HCT116 (cell line): ENCODE data around the gene SORT1. TPM values are rescaled to one million over a fixed set of nuclear protein-coding genes. Genes with fewer than 3 reads are reported as not detected.

Experiments
- ATAC-seq: fragments of 200-7000 bp; cut with Tn5 transposase; 2 replicates; pipeline ENCODE4 v1.9.1; 2020; ENCODE audit warnings: mild to moderate bottlenecking, moderate library complexity
- BruUV-seq: library from RNA; stranded (reverse); fragments of 400-500 nt; replicated peaks from 2 replicates; lab custom pipeline; 2021; lab: Mats Ljungman, UMichigan
- CTCF ChIA-PET: fragments of 300-600 bp; sonication (Branson Sonifier 250); formaldehyde crosslinking; loops from one replicate; lab custom pipeline; 2021; ENCODE audit warnings: antibody characterized with exemption; lab: Charles Lee
- POLR2A ChIA-PET: fragments of 300-600, 350-600 bp; sonication (Branson Sonifier 250); formaldehyde crosslinking; loops from one replicate; lab custom pipeline; 2021; ENCODE audit warnings: antibody characterized with exemption; lab: Charles Lee
- RAD21 ChIA-PET, 2 experiments: fragments of 300-600 bp; sonication (Branson Sonifier 250); formaldehyde crosslinking; loops; one replicate each; lab custom pipeline; 2023; ENCODE audit warnings: low total read pairs in 2 of 2; ENCODE audit not compliant: uncharacterized antibody in 2 of 2, unreplicated experiment in 2 of 2, low non-redundant PET in 1 of 2; lab: Charles Lee
- DNase-seq: peaks from one replicate; pipeline ENCODE4 v3.0.0-alpha.2; 2010; ENCODE audit warnings: low read depth, low spot score
- H2AFZ ChIP-seq: fragments of 200-600 bp; shearing (Covaris generic), sonication (generic); 2 replicates; pipeline ENCODE4 v1.6.1; 2017; ENCODE audit warnings: low read depth, mixed run types, mixed read lengths, antibody characterized with exemption, low read length; ENCODE audit not compliant: poor library complexity, severe bottlenecking
- H3K27ac ChIP-seq: 2 replicates; pipeline ENCODE4 v1.5.1; 2012; ENCODE audit warnings: low read depth, low read length
- H3K27me3 ChIP-seq: fragments of 200-600 bp; sonication (generic); 2 replicates; pipeline ENCODE4 v1.6.1; 2016; ENCODE audit warnings: mixed run types, low read length, mixed read lengths; ENCODE audit not compliant: insufficient read depth
- H3K36me3 ChIP-seq, 2 experiments: fragments of 200-500 bp in 1 of 2; fragments of 200-600 bp in 1 of 2; sonication (Bioruptor generic) in 1 of 2; sonication (generic) in 1 of 2; 2 replicates each; pipeline versions ENCODE4 v1.5.1 to v1.6.1; 2014 to 2016; ENCODE audit warnings: low read length in 2 of 2, inconsistent platforms in 1 of 2, mixed read lengths in 1 of 2, mixed run types in 1 of 2; ENCODE audit not compliant: insufficient read depth in 2 of 2, control insufficient read depth in 1 of 2
- H3K4me1 ChIP-seq, 2 experiments: fragments of 200-600 bp in 1 of 2; sonication (generic) in 1 of 2; 2 replicates each; pipeline versions ENCODE4 v1.5.1 to v1.6.1; 2012 to 2017; ENCODE audit warnings: low read length in 2 of 2, inconsistent platforms in 1 of 2, mild to moderate bottlenecking in 1 of 2, mixed read lengths in 1 of 2, mixed run types in 1 of 2, moderate library complexity in 1 of 2; ENCODE audit not compliant: insufficient read depth in 2 of 2, control insufficient read depth in 1 of 2
- H3K4me2 ChIP-seq: fragments of 200-600 bp; sonication (generic); 2 replicates; pipeline ENCODE4 v1.6.1; 2017; ENCODE audit warnings: mixed run types, low read length, mixed read lengths
- H3K4me3 ChIP-seq, 2 experiments: fragments of 200-600 bp in 1 of 2; sonication (generic) in 1 of 2; replicated peaks in 1 of 2; 2 replicates each; pipeline ENCODE4 v1.5.1; 2011 to 2016; ENCODE audit warnings: low read length in 2 of 2, control low read depth in 1 of 2, low read depth in 1 of 2, mild to moderate bottlenecking in 1 of 2, mixed read lengths in 1 of 2, mixed run types in 1 of 2
- H3K79me2 ChIP-seq: fragments of 200-600 bp; sonication (generic); 2 replicates; pipeline ENCODE4 v1.6.1; 2017; ENCODE audit warnings: mild to moderate bottlenecking, mixed run types, low read length, moderate library complexity, mixed read lengths; ENCODE audit not compliant: insufficient read depth
- H3K9ac ChIP-seq: fragments of 200-600 bp; sonication (generic); 2 replicates; pipeline ENCODE4 v1.6.1; 2016; ENCODE audit warnings: low read length, mixed read lengths
- H3K9me2 ChIP-seq: fragments of 200-600 bp; sonication (generic), shearing (Covaris generic); 2 replicates; pipeline ENCODE4 v1.6.1; 2017; ENCODE audit warnings: mixed run types, mild to moderate bottlenecking, moderate library complexity; ENCODE audit not compliant: insufficient read depth
- H3K9me3 ChIP-seq, 2 experiments: fragments of 200-500 bp in 1 of 2; fragments of 200-600 bp in 1 of 2; sonication (Bioruptor generic) in 1 of 2; sonication (generic) in 1 of 2; 2 replicates each; pipeline ENCODE4 v1.6.1; 2014 to 2017; ENCODE audit warnings: low read length in 2 of 2, mixed read lengths in 2 of 2, inconsistent platforms in 1 of 2, low read depth in 1 of 2, mild to moderate bottlenecking in 1 of 2, mixed run types in 1 of 2, moderate library complexity in 1 of 2; ENCODE audit not compliant: control insufficient read depth in 1 of 2, insufficient read depth in 1 of 2
- H4K20me1 ChIP-seq: fragments of 200-600 bp; sonication (generic), shearing (Covaris generic); 2 replicates; pipeline ENCODE4 v1.6.1; 2017; ENCODE audit warnings: mixed run types, mild to moderate bottlenecking, moderate library complexity; ENCODE audit not compliant: insufficient read depth
- CEBPB ChIP-seq: IDR thresholded peaks from 2 replicates; pipeline ENCODE4 v1.6.1; 2012; ENCODE audit warnings: low read depth
- EZH2 ChIP-seq: fragments of 200-600 bp; sonication (generic); IDR thresholded peaks from 2 replicates; pipeline ENCODE4 v1.6.1; 2017; ENCODE audit warnings: antibody characterized with exemption, mixed run types
- EZH2phosphoT487 ChIP-seq: fragments of 200-600 bp; IDR thresholded peaks from 2 replicates; pipeline ENCODE4 v1.6.1; 2018; ENCODE audit warnings: antibody characterized with exemption, borderline replicate concordance
- FOSL1 ChIP-seq: IDR thresholded peaks from 2 replicates; pipeline ENCODE4 v1.6.1; 2012; ENCODE audit warnings: low read depth
- JUND ChIP-seq: IDR thresholded peaks from 2 replicates; pipeline ENCODE4 v1.6.1; 2012
- MAX ChIP-seq: IDR thresholded peaks from 2 replicates; pipeline ENCODE4 v1.6.1; 2012
- POLR2A ChIP-seq: IDR thresholded peaks from 2 replicates; pipeline ENCODE4 v1.7.0; 2011; ENCODE audit warnings: borderline replicate concordance; ENCODE audit not compliant: insufficient read depth, insufficient read length; ENCODE audit errors: extremely low read depth
- POLR2AphosphoS5 ChIP-seq: IDR thresholded peaks from 2 replicates; pipeline ENCODE4 v1.6.1; 2011; ENCODE audit warnings: mild to moderate bottlenecking, low read depth, low read length, moderate library complexity
- RAD21 ChIP-seq: IDR thresholded peaks from 2 replicates; pipeline ENCODE4 v1.6.1; 2012; ENCODE audit warnings: low read depth, mild to moderate bottlenecking
- SIN3A ChIP-seq: IDR thresholded peaks from 2 replicates; pipeline ENCODE4 v1.6.1; 2012; ENCODE audit warnings: low read depth
- SP1 ChIP-seq: IDR thresholded peaks from 2 replicates; pipeline ENCODE4 v1.6.1; 2012; ENCODE audit warnings: low read depth
- SRF ChIP-seq: IDR thresholded peaks from 2 replicates; pipeline ENCODE4 v1.6.1; 2012; ENCODE audit warnings: low read depth
- TCF7L2 ChIP-seq: IDR thresholded peaks from 2 replicates; pipeline ENCODE4 v1.7.0; 2011; ENCODE audit warnings: borderline replicate concordance, inconsistent platforms; ENCODE audit not compliant: insufficient read depth, insufficient read length; ENCODE audit errors: extremely low read depth
- YY1 ChIP-seq: IDR thresholded peaks from 2 replicates; pipeline ENCODE4 v1.6.1; 2011; ENCODE audit warnings: low read length, low read depth, moderate library complexity, mild to moderate bottlenecking; ENCODE audit not compliant: insufficient replicate concordance; ENCODE audit errors: extremely low read depth
- ZFX ChIP-seq: fragments of 450-650 bp; IDR thresholded peaks from 2 replicates; pipeline ENCODE4 v1.6.1; 2017
- ZNF274 ChIP-seq: fragments of 200-500 bp; sonication (Bioruptor generic); IDR thresholded peaks from 2 replicates; pipeline ENCODE4 v1.6.1; 2014; ENCODE audit warnings: mild to moderate bottlenecking, low read depth, low read length, inconsistent platforms
- intact Hi-C: fragments of 100-400 bp; cut with micrococcal nuclease; formaldehyde crosslinking; loops from 2 replicates; pipeline ENCODE4 v1.10.0; 2022
- total RNA-seq: library from RNA; stranded (reverse); gene quantifications from one replicate; pipeline ENCODE4 v1.2.1, GENCODE V29; 2021; ENCODE audit not compliant: unreplicated experiment
- TF ChIP-seq, protein P1 (sequence below), 3 experiments: fragments of 200-600 bp in 1 of 3; sonication (generic) in 1 of 3; IDR thresholded peaks in 2 of 3; conservative IDR thresholded peaks in 1 of 3; 2 replicates each; pipeline ENCODE4 v1.5.1; 2012 to 2017; ENCODE audit warnings: low read depth in 2 of 3, low read length in 2 of 3, antibody characterized with exemption in 1 of 3, borderline replicate concordance in 1 of 3, control low read depth in 1 of 3, mild to moderate bottlenecking in 1 of 3, mixed read lengths in 1 of 3, mixed run types in 1 of 3, moderate library complexity in 1 of 3; ENCODE audit not compliant: insufficient read depth in 1 of 3

SORT1 gene
- total RNA-seq, 1 experiment from 2014 or later = 20.2 TPM

DNA sequence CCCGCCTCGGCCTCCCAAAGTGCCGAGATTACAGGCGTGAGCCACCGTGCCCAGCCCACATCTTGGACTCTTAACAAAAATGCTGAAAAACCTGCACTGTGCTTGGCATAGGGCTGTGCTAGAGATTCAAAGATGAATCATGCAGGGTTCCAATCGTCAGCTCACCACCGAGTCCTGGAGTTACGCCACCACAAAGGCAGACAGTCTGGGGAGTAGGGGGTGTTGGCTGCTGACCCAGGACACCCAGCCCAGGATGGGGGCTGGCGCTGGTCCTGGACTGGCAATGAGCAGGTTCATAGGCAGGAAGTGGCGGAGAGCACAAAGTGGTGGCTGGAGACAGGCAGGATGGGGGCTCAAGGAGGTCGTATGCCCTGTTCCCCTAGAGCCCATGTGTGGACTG, 130.8 kb downstream of the SORT1 start (continued):
- TF ChIP-seq MAX = no peak
- TF ChIP-seq CEBPB = no peak
- no peak for TF ChIP-seq SRF
- TF ChIP-seq RAD21 = no peak
- no peak for TF ChIP-seq SIN3A
- TF ChIP-seq EZH2 = no peak
- TF ChIP-seq, all 23 proteins: peak for 0

- Histone ChIP-seq H3K27ac (no peak overlapping the region), H3K4me3 (no peak overlapping the region), H2AFZ (no peak overlapping the region), H4K20me1 (no peaks in the 10 kb centered on the region), H3K79me2 (no peaks in the 10 kb centered on the region), H3K4me2 (no peak overlapping the region), H3K36me3 (peaks cover 0 to 4% of the 10 kb centered on the region in 2 experiments; a peak in 2 of 4 replicates), H3K4me1 (peaks cover 0 to 9% of the 10 kb centered on the region in 2 experiments; a peak in 2 of 4 replicates), H3K9me2 (no peaks in the 10 kb centered on the region), H3K9ac (no peak overlapping the region), H3K27me3 (no peaks in the 10 kb centered on the region), H3K9me3 (no peaks in the 10 kb centered on the region)
- ChIA-PET POLR2A (no interaction called here), RAD21 (no interaction called here), CTCF (interaction anchor here (1.2 kb wide), 1 partner anchor 133 kb away, joined by 4 read pairs; no protein-coding TSS in a partner anchor)
- intact Hi-C loops = no loop called here
- no peak for TF ChIP-seq JUND
- TF ChIP-seq EZH2 = no peak
- no peak for TF ChIP-seq YY1
- no peak for TF ChIP-seq ZFX
- TF ChIP-seq ZNF274 = no peak
- TF ChIP-seq POLR2AphosphoS5 = no peak
- TF ChIP-seq SRF = no peak
- no peak for TF ChIP-seq CEBPB
- TF ChIP-seq MAX = no peak
- TF ChIP-seq EZH2phosphoT487 = no peak
- no peak for TF ChIP-seq RAD21
- no peak for TF ChIP-seq TCF7L2
- TF ChIP-seq SP1 = no peak
- TF ChIP-seq POLR2A = no peak
- no peak for TF ChIP-seq FOSL1
- TF ChIP-seq, protein P1, sequence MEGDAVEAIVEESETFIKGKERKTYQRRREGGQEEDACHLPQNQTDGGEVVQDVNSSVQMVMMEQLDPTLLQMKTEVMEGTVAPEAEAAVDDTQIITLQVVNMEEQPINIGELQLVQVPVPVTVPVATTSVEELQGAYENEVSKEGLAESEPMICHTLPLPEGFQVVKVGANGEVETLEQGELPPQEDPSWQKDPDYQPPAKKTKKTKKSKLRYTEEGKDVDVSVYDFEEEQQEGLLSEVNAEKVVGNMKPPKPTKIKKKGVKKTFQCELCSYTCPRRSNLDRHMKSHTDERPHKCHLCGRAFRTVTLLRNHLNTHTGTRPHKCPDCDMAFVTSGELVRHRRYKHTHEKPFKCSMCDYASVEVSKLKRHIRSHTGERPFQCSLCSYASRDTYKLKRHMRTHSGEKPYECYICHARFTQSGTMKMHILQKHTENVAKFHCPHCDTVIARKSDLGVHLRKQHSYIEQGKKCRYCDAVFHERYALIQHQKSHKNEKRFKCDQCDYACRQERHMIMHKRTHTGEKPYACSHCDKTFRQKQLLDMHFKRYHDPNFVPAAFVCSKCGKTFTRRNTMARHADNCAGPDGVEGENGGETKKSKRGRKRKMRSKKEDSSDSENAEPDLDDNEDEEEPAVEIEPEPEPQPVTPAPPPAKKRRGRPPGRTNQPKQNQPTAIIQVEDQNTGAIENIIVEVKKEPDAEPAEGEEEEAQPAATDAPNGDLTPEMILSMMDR (IDR thresholded peaks at IDR 0.05 in 2 of 3, conservative IDR thresholded peaks at IDR 0.05 in 1 of 3; ENCODE audit: borderline replicate concordance in 1 of 3, insufficient read depth in 1 of 3, low read depth in 2 of 3, low read length in 2 of 3) = no peak
- no peak for DNase-seq
- no TSS peak for BruUV-seq
- ATAC-seq = no peak
Observed at GRCh38 chr1:109265741-109266330, 131.9 kb downstream of the SORT1 start.
